ENCODE measurements around the gene WEE2. TPM values are rescaled to one million over a fixed set of nuclear protein-coding genes. Genes with fewer than 3 reads are reported as not detected.

WEE2 gene
- total and polyA plus RNA-seq, 7 donors, result 0.20 TPM; not detected in 6

DNA sequence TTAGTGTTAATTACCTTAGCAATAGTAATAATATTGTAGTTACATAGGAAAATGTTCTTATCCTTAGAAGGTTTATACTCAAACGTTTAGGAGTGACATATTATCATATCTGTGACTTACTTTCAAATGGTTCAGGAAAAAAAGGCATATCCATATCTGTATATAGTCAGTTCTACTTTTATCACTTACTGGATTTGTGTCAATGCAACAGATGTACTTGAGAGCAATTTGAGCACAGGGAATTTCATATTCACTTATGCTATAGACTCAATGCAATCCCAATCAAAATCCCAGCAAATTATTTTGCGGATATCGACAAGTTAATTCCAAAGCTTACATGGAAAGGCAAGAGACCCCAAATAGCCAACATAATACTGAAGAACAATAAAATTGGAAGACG, 16.2 kb upstream of the WEE2 start:
- Histone ChIP-seq H3K9me3 (no peaks in the 10 kb centered on the region), H3K27ac (no peak overlapping the region), H3K36me3 (no peaks in the 10 kb centered on the region), H3K4me1 (peaks cover 0 to 3% (median 0%) of the 10 kb centered on the region in 4 donors), H3K4me3 (no peak overlapping the region), H3K27me3 (no peaks in the 10 kb centered on the region)
- intact Hi-C loops (cut with DNase I), result no loop called here
- no peak for DNase-seq
- TF ChIP-seq POLR2AphosphoS5 (IDR thresholded peaks at IDR 0.05) (no peak), EP300 (IDR thresholded peaks at IDR 0.05) (no peak), POLR2A (IDR thresholded peaks at IDR 0.05) (no peak)
- TF ChIP-seq, protein P1, sequence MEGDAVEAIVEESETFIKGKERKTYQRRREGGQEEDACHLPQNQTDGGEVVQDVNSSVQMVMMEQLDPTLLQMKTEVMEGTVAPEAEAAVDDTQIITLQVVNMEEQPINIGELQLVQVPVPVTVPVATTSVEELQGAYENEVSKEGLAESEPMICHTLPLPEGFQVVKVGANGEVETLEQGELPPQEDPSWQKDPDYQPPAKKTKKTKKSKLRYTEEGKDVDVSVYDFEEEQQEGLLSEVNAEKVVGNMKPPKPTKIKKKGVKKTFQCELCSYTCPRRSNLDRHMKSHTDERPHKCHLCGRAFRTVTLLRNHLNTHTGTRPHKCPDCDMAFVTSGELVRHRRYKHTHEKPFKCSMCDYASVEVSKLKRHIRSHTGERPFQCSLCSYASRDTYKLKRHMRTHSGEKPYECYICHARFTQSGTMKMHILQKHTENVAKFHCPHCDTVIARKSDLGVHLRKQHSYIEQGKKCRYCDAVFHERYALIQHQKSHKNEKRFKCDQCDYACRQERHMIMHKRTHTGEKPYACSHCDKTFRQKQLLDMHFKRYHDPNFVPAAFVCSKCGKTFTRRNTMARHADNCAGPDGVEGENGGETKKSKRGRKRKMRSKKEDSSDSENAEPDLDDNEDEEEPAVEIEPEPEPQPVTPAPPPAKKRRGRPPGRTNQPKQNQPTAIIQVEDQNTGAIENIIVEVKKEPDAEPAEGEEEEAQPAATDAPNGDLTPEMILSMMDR (IDR thresholded peaks at IDR 0.05), result no peak
- WGBS, 2 donors, result 80 to 87% methylated on average over 4 of the region's 4 CpGs

DNA sequence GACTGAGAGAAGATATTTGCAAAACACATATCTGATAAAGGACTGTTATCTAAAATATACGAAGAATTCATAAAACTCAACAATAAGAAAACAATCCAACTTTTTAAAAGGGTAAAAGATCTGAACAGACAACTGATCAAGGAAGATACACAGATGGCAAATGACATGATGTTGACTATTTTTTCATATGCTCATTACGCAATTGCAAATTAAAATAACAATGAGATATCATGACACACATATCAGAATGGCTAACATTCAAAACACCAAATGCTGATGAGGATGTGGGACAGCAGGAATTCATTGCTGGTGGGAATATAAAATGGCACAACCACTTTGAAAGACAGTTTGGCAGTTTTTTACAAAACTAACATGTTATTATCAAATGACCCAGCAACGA, 15.1 kb upstream of the WEE2 start:
- H3K27ac ChIP-seq, result no peak overlapping the region

DNA sequence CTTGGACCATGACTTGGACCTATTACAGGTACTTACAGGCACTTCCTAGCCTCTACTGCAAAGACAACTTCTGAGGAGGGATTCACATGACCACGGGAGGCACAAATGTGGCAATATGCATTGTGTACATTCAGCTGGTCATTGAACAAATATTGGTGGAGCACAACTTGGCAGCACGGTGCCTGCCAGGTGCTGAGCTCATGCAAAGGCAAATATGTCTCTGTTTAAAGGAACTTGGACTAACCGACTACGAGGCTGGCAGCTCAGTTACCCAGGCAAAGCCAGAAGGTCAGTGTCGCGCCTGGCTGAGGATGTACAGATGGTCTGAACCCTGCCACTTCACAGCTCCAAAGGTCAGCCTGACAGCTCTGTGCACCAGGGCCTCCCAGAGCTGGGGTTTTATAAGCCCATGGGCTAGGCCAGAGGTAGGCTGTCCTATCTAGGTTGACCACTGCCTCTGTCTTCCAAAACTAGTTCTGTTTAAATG, 12.3 kb upstream of the WEE2 start:
- H3K27ac ChIP-seq, result no peak overlapping the region
- no peak for DNase-seq
- H3K36me3 ChIP-seq, result no peaks in the 10 kb centered on the region
- intact Hi-C loops (cut with DNase I), result no loop called here
- TF ChIP-seq, protein P1 (IDR thresholded peaks at IDR 0.05), result no peak
- no peak for TF ChIP-seq POLR2A (IDR thresholded peaks at IDR 0.05)
- no peak for TF ChIP-seq POLR2AphosphoS5 (IDR thresholded peaks at IDR 0.05)
- no peak for TF ChIP-seq EP300 (IDR thresholded peaks at IDR 0.05)
- H3K27me3 ChIP-seq, result no peaks in the 10 kb centered on the region
- 15 to 59% methylated on average over 6 of the region's 6 CpGs for WGBS, 2 donors
- no peaks in the 10 kb centered on the region for H3K9me3 ChIP-seq
- H3K4me3 ChIP-seq, result no peak overlapping the region
- peaks cover 0 to 10% (median 10%) of the 10 kb centered on the region in 4 donors for H3K4me1 ChIP-seq

More for the DNA sequence above, 15.1 kb upstream of the WEE2 start:
- TF ChIP-seq POLR2A (IDR thresholded peaks at IDR 0.05), result no peak
- TF ChIP-seq POLR2AphosphoS5 (IDR thresholded peaks at IDR 0.05), result no peak
- no peak for TF ChIP-seq EP300 (IDR thresholded peaks at IDR 0.05)
- TF ChIP-seq, protein P1 (IDR thresholded peaks at IDR 0.05), result no peak
- H3K27me3 ChIP-seq, result no peaks in the 10 kb centered on the region
- no peaks in the 10 kb centered on the region for H3K36me3 ChIP-seq
- DNase-seq, result no peak
- H3K9me3 ChIP-seq, result no peaks in the 10 kb centered on the region
- intact Hi-C loops (cut with DNase I), result no loop called here
- H3K4me1 ChIP-seq, result peaks cover 0 to 3% (median under 1%) of the 10 kb centered on the region in 4 donors
- WGBS, 2 donors, result 86 to 95% methylated on average over 3 of the region's 3 CpGs
- H3K4me3 ChIP-seq, result no peak overlapping the region

DNA sequence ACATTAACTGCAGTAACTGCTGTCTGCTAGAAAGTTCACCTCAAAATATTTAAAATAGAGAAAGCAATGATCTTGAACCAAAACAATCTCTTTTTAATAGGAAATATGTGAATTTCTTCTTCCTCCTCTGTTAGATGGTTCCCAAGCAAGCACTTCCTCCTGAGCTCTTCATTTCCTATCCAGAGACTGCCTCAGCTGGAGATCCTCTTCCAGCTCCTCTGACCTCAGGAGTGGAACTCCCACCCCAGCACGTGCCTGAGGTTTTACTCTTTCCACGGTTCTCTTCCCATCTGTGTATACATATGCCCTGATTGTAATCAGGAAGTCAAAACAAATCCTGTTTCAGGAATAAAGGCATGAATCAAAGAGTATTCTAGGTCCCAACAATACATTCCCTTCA, 11.8 kb upstream of the WEE2 start:
- 17 to 36% methylated on average over 2 of the region's 2 CpGs for WGBS, 2 donors
- peaks cover 0 to 13% (median 12%) of the 10 kb centered on the region in 4 donors for H3K4me1 ChIP-seq
- no peak overlapping the region for H3K27ac ChIP-seq
- H3K9me3 ChIP-seq, result no peaks in the 10 kb centered on the region
- H3K36me3 ChIP-seq, result no peaks in the 10 kb centered on the region
- no peak for DNase-seq
- no peak overlapping the region for H3K4me3 ChIP-seq
- TF ChIP-seq, protein P1 (IDR thresholded peaks at IDR 0.05), result no peak
- TF ChIP-seq POLR2A (IDR thresholded peaks at IDR 0.05) (no peak), POLR2AphosphoS5 (IDR thresholded peaks at IDR 0.05) (no peak)
- H3K27me3 ChIP-seq, result no peaks in the 10 kb centered on the region
- intact Hi-C loops (cut with DNase I), result no loop called here

Measured in sigmoid colon (tissue), 7 donors.